Measurements from ENCODE around the gene OR7A10. TPM values are rescaled to one million over a fixed set of nuclear protein-coding genes. Genes with fewer than 3 reads are reported as not detected.

Gene OR7A10
- total RNA-seq (2014; rRNA removed; shearing (Covaris generic)) = not detected in 2 replicates
- total RNA-seq (2022) = not detected in 2 replicates
- not detected for Bru-seq, nascent RNA
- BruChase-seq, experiment 1, labeled RNA remaining after a 6-hour chase = not detected
- not detected for BruChase-seq, experiment 2, labeled RNA remaining after a 2-hour chase
- long read RNA-seq = 0 reads

- no peaks in the 10 kb centered on the region for H3K79me2 ChIP-seq (ENCODE audit: insufficient read depth, low read depth, low read length)
- H3K4me2 ChIP-seq (ENCODE audit: low read length) = no peak within 1 kb of the TSS
- no peaks in the 10 kb centered on the region for H3K4me1 ChIP-seq (ENCODE audit: insufficient read depth, low read length, poor library complexity, severe bottlenecking)
- ChIA-PET POLR2A (no interaction called here), CTCF (ENCODE audit: unreplicated experiment) (no interaction called here)
- no peaks in the 10 kb centered on the region for H4K20me1 ChIP-seq (ENCODE audit: insufficient read depth, low read length)
- H3K36me3 ChIP-seq (ENCODE audit: insufficient read depth, low read length) = no peaks in the 10 kb centered on the region
- H3K9me3 ChIP-seq (ENCODE audit: low read length) = no peaks in the 10 kb centered on the region
- no TSS peak for BruUV-seq (replicated peaks)
- no peak within 1 kb of the TSS for H2AFZ ChIP-seq (ENCODE audit: low read length)
- intact Hi-C loops (cut with micrococcal nuclease; ENCODE audit: unreplicated experiment) = no loop called here
- no peak for DNase-seq (ENCODE audit: low spot score)
- H3K4me3 ChIP-seq (ENCODE audit: low read depth, low read length, poor library complexity, severe bottlenecking) = no peak within 1 kb of the TSS
- H3K27ac ChIP-seq (ENCODE audit: low read depth, low read length, poor library complexity, severe bottlenecking) = no peak within 1 kb of the TSS
- TF ChIP-seq CTCF (conservative IDR thresholded peaks at IDR 0.05; ENCODE audit: low read length) (no peak), EZH2phosphoT487 (IDR thresholded peaks at IDR 0.05; ENCODE audit: borderline replicate concordance, low read depth, low read length) (no peak)
- H3K9me2 ChIP-seq (ENCODE audit: insufficient read depth, low read length) = no peaks in the 10 kb centered on the region
These were observed at the start of gene OR7A10 for GRCh38 chr19:14848822-14849221. Gene OR7A10, minus strand, starts transcription at chr19:14848922. Its CDS starts 7,045 bp downstream, at chr19:14841877.

- CTCF ChIA-PET (ENCODE audit: unreplicated experiment) = no interaction called here
- Histone ChIP-seq H3K9me3 (ENCODE audit: low read length) (peaks cover 5% of the 10 kb centered on the region; the same call in 1 of the 2 replicates), H3K4me2 (ENCODE audit: low read length) (no peak overlapping the region), H3K27ac (ENCODE audit: low read depth, low read length, poor library complexity, severe bottlenecking) (no peak overlapping the region), H3K4me3 (ENCODE audit: low read depth, low read length, poor library complexity, severe bottlenecking) (no peak overlapping the region), H4K20me1 (ENCODE audit: insufficient read depth, low read length) (no peaks in the 10 kb centered on the region), H3K9me2 (ENCODE audit: insufficient read depth, low read length) (no peaks in the 10 kb centered on the region), H3K4me1 (ENCODE audit: insufficient read depth, low read length, poor library complexity, severe bottlenecking) (no peaks in the 10 kb centered on the region), H3K79me2 (ENCODE audit: insufficient read depth, low read depth, low read length) (no peaks in the 10 kb centered on the region), H3K36me3 (ENCODE audit: insufficient read depth, low read length) (no peaks in the 10 kb centered on the region), H2AFZ (ENCODE audit: low read length) (no peak overlapping the region)
- no peak for TF ChIP-seq CTCF (conservative IDR thresholded peaks at IDR 0.05; ENCODE audit: low read length)
- TF ChIP-seq EZH2phosphoT487 (IDR thresholded peaks at IDR 0.05; ENCODE audit: borderline replicate concordance, low read depth, low read length) = no peak
- POLR2A ChIA-PET = no interaction called here
- intact Hi-C loops (cut with micrococcal nuclease; ENCODE audit: unreplicated experiment) = no loop called here
- DNase-seq (ENCODE audit: low spot score) = no peak
- no TSS peak for BruUV-seq (replicated peaks)
These were observed 42.1 kb upstream of the OR7A10 start for GRCh38 chr19:14890643-14891379.

All from OCI-LY7 (cell line).